Measurements from ENCODE around the gene GAPDHS.

DNA sequence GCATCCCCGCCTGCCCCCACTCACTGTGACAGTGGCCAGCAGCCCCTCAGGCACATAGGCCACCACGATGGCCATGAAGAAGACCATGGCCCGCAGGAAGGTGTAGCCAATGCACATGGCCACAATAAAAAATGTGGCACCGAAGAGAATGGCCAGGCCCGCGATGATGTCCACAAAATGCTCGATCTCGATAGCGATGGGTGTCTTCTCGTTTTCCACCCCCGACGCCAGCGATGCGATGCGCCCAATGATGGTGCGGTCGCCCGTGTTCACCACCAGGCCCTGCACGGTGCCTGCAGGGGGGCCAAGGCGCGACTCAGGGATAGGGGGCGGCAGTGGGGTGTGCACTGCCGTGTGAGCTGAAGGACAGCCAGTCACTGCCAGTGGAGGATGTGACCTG is 26.5 kb downstream of the GAPDHS start:
- TF ChIP-seq, protein P1, sequence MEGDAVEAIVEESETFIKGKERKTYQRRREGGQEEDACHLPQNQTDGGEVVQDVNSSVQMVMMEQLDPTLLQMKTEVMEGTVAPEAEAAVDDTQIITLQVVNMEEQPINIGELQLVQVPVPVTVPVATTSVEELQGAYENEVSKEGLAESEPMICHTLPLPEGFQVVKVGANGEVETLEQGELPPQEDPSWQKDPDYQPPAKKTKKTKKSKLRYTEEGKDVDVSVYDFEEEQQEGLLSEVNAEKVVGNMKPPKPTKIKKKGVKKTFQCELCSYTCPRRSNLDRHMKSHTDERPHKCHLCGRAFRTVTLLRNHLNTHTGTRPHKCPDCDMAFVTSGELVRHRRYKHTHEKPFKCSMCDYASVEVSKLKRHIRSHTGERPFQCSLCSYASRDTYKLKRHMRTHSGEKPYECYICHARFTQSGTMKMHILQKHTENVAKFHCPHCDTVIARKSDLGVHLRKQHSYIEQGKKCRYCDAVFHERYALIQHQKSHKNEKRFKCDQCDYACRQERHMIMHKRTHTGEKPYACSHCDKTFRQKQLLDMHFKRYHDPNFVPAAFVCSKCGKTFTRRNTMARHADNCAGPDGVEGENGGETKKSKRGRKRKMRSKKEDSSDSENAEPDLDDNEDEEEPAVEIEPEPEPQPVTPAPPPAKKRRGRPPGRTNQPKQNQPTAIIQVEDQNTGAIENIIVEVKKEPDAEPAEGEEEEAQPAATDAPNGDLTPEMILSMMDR (IDR thresholded peaks at IDR 0.05) = no peak
- TF ChIP-seq POLR2A (IDR thresholded peaks at IDR 0.05) = no peak

Measured in testis (tissue), 2 donors.